Hepatocyte (in vitro differentiated cells): Measurements from ENCODE around the gene NBPF6.
"Not testable (repeated sequence)": the region's sequence is repeated elsewhere in the genome, so short reads cannot be mapped to it uniquely, and the experiment has no call there.

Experiments used
- CTCF ChIP-seq: fragments of 200-600 bp; sonication (generic); IDR thresholded peaks from 2 replicates; pipeline ENCODE4 v1.5.1; 2016; ENCODE audit warnings: antibody characterized with exemption, mild to moderate bottlenecking; ENCODE audit not compliant: poor library complexity
- EZH2phosphoT487 ChIP-seq: fragments of 200-600 bp; sonication (generic); IDR thresholded peaks from one replicate; pipeline ENCODE4 v1.6.1; 2018; ENCODE audit warnings: antibody characterized with exemption, mild to moderate bottlenecking, low read depth, moderate library complexity; ENCODE audit not compliant: unreplicated experiment, severe bottlenecking

GRCh38 chr1:108411098-108411833 lies 38.9 kb upstream of the NBPF6 start:
- not testable (repeated sequence) for TF ChIP-seq CTCF, EZH2phosphoT487
